MG63 (cell line): Measurements from ENCODE around the gene SRC. TPM values are rescaled to one million over a fixed set of nuclear protein-coding genes. Genes with fewer than 3 reads are reported as not detected.
A peak's percentile ranks its signal among the peaks of the same experiment; 100 is the strongest.

Experiments used
- DNase-seq: peaks from one replicate; pipeline ENCODE4 v3.0.0-alpha.2; 2020
- H3K27me3 ChIP-seq: fragments of 250-450 bp; sonication (Bioruptor Pico); 2 replicates; pipeline ENCODE4 v1.5.1; 2020; ENCODE audit warnings: mild to moderate bottlenecking, moderate library complexity
- H3K36me3 ChIP-seq: fragments of 250-450 bp; sonication (Bioruptor Pico); 2 replicates; pipeline ENCODE4 v1.5.1; 2020; ENCODE audit warnings: mild to moderate bottlenecking, moderate library complexity
- H3K4me3 ChIP-seq: fragments of 250-450 bp; sonication (Bioruptor Pico); 2 replicates; pipeline ENCODE4 v1.5.1; 2020; ENCODE audit warnings: mild to moderate bottlenecking, moderate library complexity
- H3K9me3 ChIP-seq: fragments of 250-450 bp; sonication (Bioruptor Pico); 2 replicates; pipeline ENCODE4 v1.5.1; 2020; ENCODE audit warnings: mild to moderate bottlenecking, moderate library complexity
- total RNA-seq: library from RNA; depleted of rRNA; stranded (reverse); fragments of >200 nt; shearing (Covaris generic); gene quantifications from 2 replicates; pipeline ENCODE4 v1.2.3, GENCODE V29; 2014; ENCODE audit warnings: low replicate concordance

The SRC gene
- total RNA-seq, 1 experiment from 2014 or later, result 33.0 TPM

DNA sequence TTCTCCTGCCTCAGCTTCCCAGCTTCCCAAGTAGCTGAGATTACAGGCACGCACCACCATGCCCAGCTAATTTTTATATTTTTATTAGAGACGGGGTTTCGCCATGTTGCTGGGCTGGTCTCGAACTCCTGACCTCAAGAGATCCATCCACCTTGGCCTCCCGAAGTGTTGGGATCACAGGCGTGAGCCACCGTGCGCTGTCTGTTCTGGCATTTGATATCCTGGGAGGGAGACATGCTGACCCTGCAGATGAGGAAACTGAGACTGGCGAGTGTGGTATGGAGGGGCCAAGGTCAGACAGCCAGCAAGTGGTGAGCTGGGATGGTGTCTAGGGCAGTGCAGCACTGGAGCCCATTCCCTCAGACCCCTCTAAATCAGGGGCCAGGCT lies 44.6 kb downstream of the SRC start:
- no peaks in the 10 kb centered on the region for H3K9me3 ChIP-seq
- no peak overlapping the region for H3K4me3 ChIP-seq
- DNase-seq, result no peak
- peaks cover 38% of the 10 kb centered on the region for H3K36me3 ChIP-seq
- no peaks in the 10 kb centered on the region for H3K27me3 ChIP-seq

DNA sequence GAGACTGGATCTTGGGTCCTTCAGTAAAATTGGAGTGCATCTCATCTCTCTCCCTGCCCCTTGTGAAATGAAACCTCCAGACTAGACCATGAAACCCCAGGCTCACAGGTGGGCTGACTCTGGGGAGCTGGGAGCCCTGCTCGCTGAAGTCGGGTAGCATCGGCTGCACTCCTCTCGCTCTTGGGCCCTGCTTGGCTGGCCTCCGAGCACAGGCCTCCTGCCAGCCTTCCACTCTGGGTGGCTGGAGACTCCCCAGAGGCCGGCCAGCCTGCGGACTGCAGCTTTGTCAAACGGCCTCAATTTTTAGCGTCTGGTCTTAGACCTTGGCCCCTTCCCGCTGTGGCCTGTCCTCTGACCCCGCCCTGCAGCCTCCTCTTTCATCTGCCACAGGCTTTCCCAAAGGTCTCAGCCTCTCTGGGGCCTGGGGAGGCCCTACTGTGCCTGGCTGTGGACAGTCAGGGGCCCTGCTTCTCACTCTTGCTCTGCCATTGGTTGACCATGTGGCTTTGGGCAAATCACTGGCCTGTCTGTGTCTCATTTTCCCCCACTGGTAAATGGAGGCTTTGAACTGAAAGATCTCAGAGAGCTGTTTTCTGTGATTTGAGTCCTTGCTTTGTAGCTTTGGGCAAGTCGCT lies 45.1 kb downstream of the SRC start:
- no peak for DNase-seq
- no peaks in the 10 kb centered on the region for H3K27me3 ChIP-seq
- peaks cover 34% of the 10 kb centered on the region for H3K36me3 ChIP-seq
- H3K4me3 ChIP-seq, result no peak overlapping the region
- no peaks in the 10 kb centered on the region for H3K9me3 ChIP-seq

DNA sequence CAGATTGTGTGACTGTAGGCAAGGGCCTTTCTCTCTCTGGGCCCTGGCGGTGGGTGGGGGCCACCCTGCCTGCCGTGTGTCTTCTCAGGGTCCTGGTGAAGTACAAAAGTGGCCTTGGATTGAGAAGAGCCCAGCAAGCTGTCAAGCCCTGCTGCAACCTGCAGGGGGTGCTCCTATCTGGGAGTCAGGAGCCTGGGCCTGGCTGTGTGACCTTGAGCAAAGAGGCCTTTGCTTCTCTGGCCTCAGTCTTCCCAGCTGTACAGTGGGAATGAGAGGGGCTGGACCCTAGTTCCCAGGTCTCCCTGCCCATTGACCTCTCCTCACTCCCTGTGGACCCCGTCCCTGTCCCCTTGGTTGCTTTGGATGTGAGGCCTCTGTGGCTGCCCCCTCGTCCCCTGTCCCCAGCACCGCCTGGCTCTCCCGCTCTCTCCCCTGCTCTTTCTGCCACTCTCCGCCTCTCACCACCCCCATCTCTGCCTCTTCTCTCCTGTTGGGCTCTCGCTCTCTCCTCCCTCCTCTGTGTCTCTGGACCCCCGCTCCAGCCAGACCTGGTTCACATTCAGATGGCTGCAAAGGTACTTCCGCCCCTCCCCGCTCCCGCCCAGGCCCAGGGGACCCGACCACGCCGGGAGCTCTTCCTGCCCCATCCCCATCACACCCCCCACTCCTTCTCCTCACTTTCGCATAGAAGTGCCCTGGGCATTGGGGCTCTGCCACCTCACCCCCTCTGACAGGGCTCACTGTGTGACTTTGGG lies 46.7 kb downstream of the SRC start:
- no peak overlapping the region for H3K4me3 ChIP-seq
- H3K27me3 ChIP-seq, result no peaks in the 10 kb centered on the region
- H3K9me3 ChIP-seq, result no peaks in the 10 kb centered on the region
- DNase-seq, result no peak
- H3K36me3 ChIP-seq, result peaks cover 39% of the 10 kb centered on the region

- Histone ChIP-seq H3K9me3 (no peaks in the 10 kb centered on the region), H3K27me3 (no peaks in the 10 kb centered on the region), H3K36me3 (peaks cover 43% of the 10 kb centered on the region), H3K4me3 (no peak overlapping the region)
- DNase-seq, result no peak
Measured at GRCh38 chr20:37393196-37393862, 47.4 kb downstream of the SRC start.

DNA sequence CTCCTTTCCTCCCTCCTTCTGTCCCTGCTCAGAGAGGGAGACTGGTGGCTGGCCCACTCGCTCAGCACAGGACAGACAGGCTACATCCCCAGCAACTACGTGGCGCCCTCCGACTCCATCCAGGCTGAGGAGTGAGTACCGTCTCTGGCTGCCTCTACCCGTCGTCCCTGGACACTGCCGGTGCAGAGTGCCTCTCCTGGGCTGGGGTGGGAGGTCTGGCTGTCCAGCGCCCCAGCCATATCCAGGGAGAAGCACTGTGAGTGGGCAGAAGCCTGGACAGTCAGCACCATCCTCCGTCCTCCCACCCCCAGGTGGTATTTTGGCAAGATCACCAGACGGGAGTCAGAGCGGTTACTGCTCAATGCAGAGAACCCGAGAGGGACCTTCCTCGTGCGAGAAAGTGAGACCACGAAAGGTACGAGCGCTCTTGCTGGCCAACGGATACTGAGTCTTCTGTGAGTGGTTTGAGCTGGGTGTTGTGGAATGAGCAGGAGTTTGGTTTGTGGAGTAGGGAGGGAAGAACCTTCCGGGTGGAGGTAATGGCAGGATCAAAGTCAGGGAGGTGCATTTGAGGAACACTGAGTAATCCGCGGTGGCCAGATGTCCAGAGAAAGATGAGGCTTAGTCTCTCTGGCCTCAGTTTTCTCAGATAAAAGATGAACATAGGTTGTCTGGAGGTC lies 48.1 kb downstream of the SRC start:
- no peak for DNase-seq
- H3K4me3 ChIP-seq, result no peak overlapping the region
- H3K9me3 ChIP-seq, result no peaks in the 10 kb centered on the region
- no peaks in the 10 kb centered on the region for H3K27me3 ChIP-seq
- H3K36me3 ChIP-seq, result peaks cover 49% of the 10 kb centered on the region

DNA sequence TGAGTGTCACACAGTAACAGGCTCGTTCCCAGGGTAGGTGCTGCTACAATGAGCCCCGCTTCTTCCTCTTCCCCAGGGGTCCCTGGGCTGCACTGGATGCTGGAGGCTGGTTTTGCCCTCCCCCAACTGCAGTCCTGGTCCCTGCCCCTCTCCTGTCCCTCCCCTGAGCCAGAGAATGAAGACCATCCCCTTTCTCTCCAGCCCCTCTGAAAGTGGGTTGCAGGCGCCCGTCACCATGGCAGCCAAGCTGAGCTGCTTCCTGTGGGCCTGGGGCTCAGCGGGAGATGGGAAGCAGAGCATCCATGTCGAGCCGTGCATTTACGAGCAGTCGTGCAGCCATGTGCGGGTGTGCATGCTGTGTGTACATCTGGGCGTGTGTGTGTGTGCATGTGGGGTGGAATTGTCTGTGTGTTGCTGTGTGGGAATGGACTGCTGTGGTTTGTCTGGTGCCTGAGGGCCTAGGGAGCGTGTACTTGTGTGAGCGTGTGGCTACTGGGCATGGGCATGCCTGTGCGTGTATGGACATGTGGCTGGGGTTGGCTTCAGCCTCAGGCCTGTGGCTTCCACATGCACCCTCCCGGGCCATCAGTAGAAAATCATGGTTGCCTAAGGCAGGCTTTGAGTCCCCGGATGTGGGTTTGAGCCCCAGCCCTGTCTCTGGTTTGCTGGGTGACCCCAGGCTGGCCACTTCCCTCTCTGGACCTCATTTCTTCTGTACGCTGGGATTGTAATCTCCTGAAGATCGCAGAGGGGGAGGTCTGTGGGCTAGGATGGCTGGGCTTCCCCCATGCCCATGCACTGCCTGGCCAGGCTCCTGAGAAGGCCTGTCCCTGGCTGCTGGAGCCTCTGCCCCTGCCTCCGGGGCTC lies 48.8 kb downstream of the SRC start:
- Histone ChIP-seq H3K36me3 (peaks cover 52% of the 10 kb centered on the region), H3K27me3 (no peaks in the 10 kb centered on the region), H3K9me3 (no peaks in the 10 kb centered on the region), H3K4me3 (no peak overlapping the region)
- DNase-seq, result no peak

- peaks cover 54% of the 10 kb centered on the region for H3K36me3 ChIP-seq
- H3K27me3 ChIP-seq, result no peaks in the 10 kb centered on the region
- no peak for DNase-seq
- H3K9me3 ChIP-seq, result no peaks in the 10 kb centered on the region
- no peak overlapping the region for H3K4me3 ChIP-seq
Measured at GRCh38 chr20:37395410-37395797, 49.5 kb downstream of the SRC start.

- DNase-seq, result no peak
- Histone ChIP-seq H3K27me3 (no peaks in the 10 kb centered on the region), H3K4me3 (no peak overlapping the region), H3K9me3 (no peaks in the 10 kb centered on the region), H3K36me3 (peaks cover 52% of the 10 kb centered on the region)
Measured at GRCh38 chr20:37395921-37396415, 50.0 kb downstream of the SRC start.

- DNase-seq, result no peak
- no peak overlapping the region for H3K4me3 ChIP-seq
- no peaks in the 10 kb centered on the region for H3K27me3 ChIP-seq
- no peaks in the 10 kb centered on the region for H3K9me3 ChIP-seq
- peaks cover 53% of the 10 kb centered on the region for H3K36me3 ChIP-seq
Measured at GRCh38 chr20:37396416-37397075, 50.6 kb downstream of the SRC start.

DNA sequence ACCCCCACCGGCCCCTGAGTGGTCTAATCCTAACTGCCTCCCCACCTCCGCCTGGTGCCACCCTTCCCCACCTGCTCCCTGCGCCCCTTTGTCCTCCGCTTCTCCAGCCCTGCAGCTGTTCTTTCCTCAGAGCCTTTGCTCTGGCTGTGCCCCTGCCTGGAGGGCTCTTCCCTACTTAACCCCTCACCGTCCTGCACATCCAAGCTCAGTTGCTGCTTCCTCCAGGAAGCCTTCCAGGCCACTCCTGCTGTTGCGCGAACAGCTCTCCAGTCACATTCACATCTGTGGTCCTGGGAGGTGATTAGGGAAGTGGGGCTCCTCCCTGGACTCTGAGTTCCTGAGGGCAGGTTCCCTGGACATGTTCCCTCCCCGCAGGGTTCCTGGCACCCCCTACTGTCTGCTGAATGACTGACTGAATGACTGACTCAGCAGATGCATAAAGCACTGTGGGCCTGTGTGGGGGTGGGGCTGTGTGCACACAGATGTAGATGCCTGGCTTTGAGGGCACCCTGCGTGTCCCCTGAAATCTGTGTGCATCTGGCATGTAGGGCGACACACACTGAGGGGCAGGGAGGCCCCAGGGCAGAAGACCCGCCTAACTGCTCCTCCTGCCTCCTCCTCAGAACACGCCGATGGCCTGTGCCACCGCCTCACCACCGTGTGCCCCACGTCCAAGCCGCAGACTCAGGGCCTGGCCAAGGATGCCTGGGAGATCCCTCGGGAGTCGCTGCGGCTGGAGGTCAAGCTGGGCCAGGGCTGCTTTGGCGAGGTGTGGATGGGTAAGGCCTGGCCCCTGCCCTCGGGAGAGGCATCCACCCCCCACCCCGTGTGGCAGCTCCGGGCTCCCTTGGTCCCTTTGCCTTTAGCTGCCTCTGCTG lies 51.4 kb downstream of the SRC start:
- DNase-seq, result peak; percentile 78
- H3K4me3 ChIP-seq, result no peak overlapping the region
- peaks cover 52% of the 10 kb centered on the region for H3K36me3 ChIP-seq
- H3K27me3 ChIP-seq, result no peaks in the 10 kb centered on the region
- no peaks in the 10 kb centered on the region for H3K9me3 ChIP-seq

- peaks cover 56% of the 10 kb centered on the region for H3K36me3 ChIP-seq
- H3K27me3 ChIP-seq, result no peaks in the 10 kb centered on the region
- H3K4me3 ChIP-seq, result no peak overlapping the region
- DNase-seq, result no peak
- no peaks in the 10 kb centered on the region for H3K9me3 ChIP-seq
Measured at GRCh38 chr20:37397954-37398749, 52.2 kb downstream of the SRC start.

DNA sequence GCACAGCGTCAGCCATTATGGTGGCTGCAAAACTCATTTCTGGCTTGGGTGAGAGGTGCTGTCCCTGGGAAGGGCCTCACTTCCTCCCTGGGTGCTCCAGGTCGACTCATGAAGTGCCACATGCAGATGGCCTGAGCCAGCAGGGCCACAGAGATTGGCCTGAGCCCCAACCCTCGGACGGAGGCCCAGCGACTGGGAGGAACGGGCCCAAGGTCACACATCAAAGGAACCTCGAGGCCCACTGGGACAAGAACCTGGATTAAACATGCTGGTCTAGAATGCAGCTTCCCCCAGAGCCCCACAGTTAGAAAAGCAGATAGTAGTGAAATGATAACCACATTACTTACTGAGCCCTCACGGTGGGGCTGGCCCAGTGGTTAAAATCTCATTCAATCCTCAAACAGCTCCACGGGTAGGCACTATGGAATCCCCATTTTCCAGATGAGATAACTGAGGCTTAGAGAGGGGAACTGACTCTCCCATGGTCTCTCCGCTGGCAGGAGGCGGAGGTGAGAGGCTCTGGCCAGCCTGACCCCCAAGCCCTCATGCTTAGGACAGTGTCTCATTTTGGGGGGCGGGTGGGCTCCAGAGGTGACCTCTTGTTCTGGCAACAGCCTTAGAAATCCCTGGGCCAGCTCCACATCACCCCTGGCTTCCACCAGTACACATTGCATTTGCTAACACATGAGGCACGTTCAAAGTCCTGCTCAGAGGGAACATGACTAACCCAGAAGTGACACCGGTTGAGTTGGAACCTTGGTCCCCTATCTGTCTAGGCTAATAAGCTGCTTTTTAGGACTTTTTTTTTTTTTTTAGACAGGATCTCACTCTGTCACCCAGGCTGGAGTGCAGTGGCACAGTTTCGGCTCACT lies 53.0 kb downstream of the SRC start:
- no peak for DNase-seq
- no peaks in the 10 kb centered on the region for H3K9me3 ChIP-seq
- H3K27me3 ChIP-seq, result no peaks in the 10 kb centered on the region
- peaks cover 57% of the 10 kb centered on the region for H3K36me3 ChIP-seq
- H3K4me3 ChIP-seq, result no peak overlapping the region

DNA sequence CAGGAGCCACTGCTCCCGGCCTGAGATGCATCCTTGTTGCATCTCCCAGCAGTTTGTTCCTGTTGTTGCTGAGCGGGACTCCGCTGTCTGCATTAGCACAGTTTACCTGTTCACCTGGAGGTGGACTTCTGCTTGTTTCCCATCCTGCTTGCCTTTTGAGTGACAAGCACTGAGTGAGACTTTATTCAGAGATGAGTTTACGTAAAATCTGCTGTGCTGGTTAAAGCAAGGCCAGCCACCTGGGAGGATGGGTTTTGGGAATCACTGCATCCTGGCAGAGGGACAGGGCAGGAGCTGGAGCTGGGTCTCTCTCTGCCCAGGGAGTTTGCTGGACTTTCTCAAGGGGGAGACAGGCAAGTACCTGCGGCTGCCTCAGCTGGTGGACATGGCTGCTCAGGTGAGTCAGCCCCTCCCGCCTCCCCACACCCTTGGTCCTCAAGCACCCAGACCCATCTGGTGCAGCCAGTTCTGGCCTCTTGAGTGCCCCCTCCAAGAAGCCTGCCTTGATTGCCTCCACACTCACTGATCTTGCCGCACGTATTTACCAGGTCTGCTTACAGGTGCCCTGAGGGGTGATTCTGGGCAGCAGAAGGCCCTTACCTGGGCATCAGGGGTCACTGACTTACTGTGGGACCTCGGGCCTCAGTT lies 55.5 kb downstream of the SRC start:
- no peak for DNase-seq

More for the DNA sequence above, 55.5 kb downstream of the SRC start:
- Histone ChIP-seq H3K27me3 (no peaks in the 10 kb centered on the region), H3K9me3 (no peaks in the 10 kb centered on the region), H3K4me3 (no peak overlapping the region), H3K36me3 (peaks cover 56% of the 10 kb centered on the region)
